Keratinocyte (primary cell): ENCODE results near the gene LPGAT1.

ENCODE experiments used
- CTCF ChIP-seq, 3 experiments: IDR thresholded peaks in 1 of 3; conservative IDR thresholded peaks in 1 of 3; optimal IDR thresholded peaks in 1 of 3; 2 replicates in 2 of 3; 3 replicates in 1 of 3; pipeline versions ENCODE3 to v1.5.1; 2011; ENCODE audit warnings: low read length in 3 of 3, mild to moderate bottlenecking in 3 of 3, moderate library complexity in 2 of 3, control low read depth in 1 of 3, inconsistent platforms in 1 of 3; ENCODE audit not compliant: insufficient read depth in 2 of 3; ENCODE audit errors: extremely low read depth in 1 of 3
- EZH2 ChIP-seq: IDR thresholded peaks from one replicate; pipeline ENCODE4 v1.6.1; 2012; ENCODE audit warnings: inconsistent platforms, mild to moderate bottlenecking, low read length, moderate library complexity

- no peak for TF ChIP-seq CTCF (optimal IDR thresholded peaks at IDR 0.05 in 1 of 3, IDR thresholded peaks at IDR 0.05 in 1 of 3, conservative IDR thresholded peaks at IDR 0.05 in 1 of 3; ENCODE audit: extremely low read depth in 1 of 3, insufficient read depth in 2 of 3, low read length in 3 of 3)
- TF ChIP-seq EZH2: no peak
Observed at GRCh38 chr1:211874521-211875347, 44.2 kb upstream of the LPGAT1 start.
